ENCODE results near the gene KCNN4.
"Not testable (repeated sequence)": the region's sequence is repeated elsewhere in the genome, so short reads cannot be mapped to it uniquely, and the experiment has no call there.

KCNN4 gene

DNA sequence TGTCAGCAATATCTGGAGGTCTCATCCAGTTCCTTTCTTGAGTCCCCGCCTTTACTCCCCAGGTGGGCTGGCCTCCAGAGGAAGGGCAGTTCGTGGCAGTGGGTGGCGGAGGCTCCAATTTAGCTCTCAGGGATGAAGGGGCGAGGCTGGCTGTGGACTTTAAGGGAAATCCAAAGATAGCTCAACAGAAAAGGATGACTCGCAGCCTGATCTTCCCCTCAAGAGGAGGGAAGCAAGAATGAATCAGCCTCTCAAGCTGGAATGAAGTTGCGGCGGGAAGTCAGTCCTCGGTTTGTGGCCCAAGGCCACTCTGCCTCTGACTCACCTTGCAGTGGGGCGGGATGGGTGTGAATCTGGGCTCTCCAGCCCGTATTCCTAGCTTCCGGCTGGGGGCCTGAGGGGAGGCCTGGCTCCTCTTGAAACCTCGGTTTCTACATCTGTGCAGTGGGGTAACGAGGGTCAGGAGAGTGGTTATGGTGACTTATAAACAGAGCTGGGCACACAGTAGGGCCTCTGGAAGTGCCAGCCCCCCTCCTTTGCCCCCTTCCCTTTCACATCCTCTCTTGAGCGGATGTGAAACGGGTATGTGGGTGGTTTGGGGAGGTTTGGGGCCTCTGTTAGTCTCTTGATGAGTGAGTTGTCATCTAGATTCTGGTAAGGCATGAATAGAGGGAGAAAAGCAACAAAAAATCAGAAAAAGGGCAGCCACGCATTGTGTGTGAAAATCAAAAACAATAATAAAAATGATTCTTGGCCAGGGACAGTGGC, 15.5 kb downstream of the KCNN4 start:
- Histone ChIP-seq H3K4me2 (ENCODE audit: low read length) (no peak overlapping the region), H3K9ac (no peak overlapping the region), H3K79me2 (no peaks in the 10 kb centered on the region), H3K36me3 (ENCODE audit: control insufficient read depth, insufficient read depth, low read length) (no peaks in the 10 kb centered on the region), H3K27ac (no peak overlapping the region), H3K9me3 (ENCODE audit: control insufficient read depth, low read length) (no peaks in the 10 kb centered on the region), H3K27me3 (ENCODE audit: control insufficient read depth, insufficient read depth, low read length) (no peaks in the 10 kb centered on the region), H2AFZ (no peak overlapping the region), H3K4me1 (no peaks in the 10 kb centered on the region), H3K4me3 (ENCODE audit: low read depth, low read length) (no peak overlapping the region)
- no peak for TF ChIP-seq CTCF (IDR thresholded peaks at IDR 0.05)

GRCh38 chr19:43764684-43765083, 16.1 kb downstream of the KCNN4 start:
- H3K36me3 ChIP-seq (ENCODE audit: control insufficient read depth, insufficient read depth, low read length); H3K4me3 ChIP-seq (ENCODE audit: low read depth, low read length); H3K27ac ChIP-seq; H3K4me1 ChIP-seq; H3K79me2 ChIP-seq; H3K27me3 ChIP-seq (ENCODE audit: control insufficient read depth, insufficient read depth, low read length); H3K4me2 ChIP-seq (ENCODE audit: low read length); H3K9ac ChIP-seq; H3K9me3 ChIP-seq (ENCODE audit: control insufficient read depth, low read length); H2AFZ ChIP-seq: not testable (repeated sequence)

DNA sequence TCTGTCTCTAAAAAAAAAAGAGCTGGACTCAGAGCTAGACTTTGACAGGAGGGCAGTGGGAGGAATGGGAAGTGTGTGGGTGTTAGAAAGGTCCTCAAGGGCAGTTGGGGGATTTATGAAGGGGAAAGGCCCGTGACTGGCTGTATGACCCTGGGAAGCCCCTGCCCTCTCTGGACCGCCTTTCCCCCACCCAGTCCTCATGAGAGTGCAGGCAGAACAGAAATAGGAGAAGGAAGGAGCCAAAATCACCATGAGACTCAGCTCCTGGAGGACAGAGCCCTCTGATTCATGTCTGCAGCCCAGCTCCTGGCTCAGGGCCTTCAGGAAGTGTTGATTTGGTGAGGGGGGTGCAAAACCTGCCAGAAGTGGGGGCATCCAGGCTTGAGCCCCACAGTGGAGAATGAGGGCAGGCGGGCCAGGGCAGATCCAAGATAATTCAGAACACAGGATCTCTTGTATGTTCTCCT, 17.3 kb downstream of the KCNN4 start:
- Histone ChIP-seq H3K9me3 (ENCODE audit: control insufficient read depth, low read length) (no peaks in the 10 kb centered on the region), H3K4me1 (no peaks in the 10 kb centered on the region), H3K4me3 (ENCODE audit: low read depth, low read length) (no peak overlapping the region), H3K27me3 (ENCODE audit: control insufficient read depth, insufficient read depth, low read length) (no peaks in the 10 kb centered on the region), H3K9ac (no peak overlapping the region), H3K79me2 (no peaks in the 10 kb centered on the region), H2AFZ (no peak overlapping the region), H3K27ac (no peak overlapping the region), H3K4me2 (ENCODE audit: low read length) (no peak overlapping the region), H3K36me3 (ENCODE audit: control insufficient read depth, insufficient read depth, low read length) (no peaks in the 10 kb centered on the region)
- TF ChIP-seq CTCF (IDR thresholded peaks at IDR 0.05): no peak

GRCh38 chr19:43762814-43763213, 18.0 kb downstream of the KCNN4 start:
- Histone ChIP-seq H3K9me3 (ENCODE audit: control insufficient read depth, low read length) (no peaks in the 10 kb centered on the region), H3K9ac (no peak overlapping the region), H3K27ac (no peak overlapping the region), H3K4me1 (no peaks in the 10 kb centered on the region), H2AFZ (no peak overlapping the region), H3K27me3 (ENCODE audit: control insufficient read depth, insufficient read depth, low read length) (no peaks in the 10 kb centered on the region), H3K4me3 (ENCODE audit: low read depth, low read length) (no peak overlapping the region), H3K4me2 (ENCODE audit: low read length) (no peak overlapping the region), H3K36me3 (ENCODE audit: control insufficient read depth, insufficient read depth, low read length) (no peaks in the 10 kb centered on the region), H3K79me2 (no peaks in the 10 kb centered on the region)
- no peak for TF ChIP-seq CTCF (IDR thresholded peaks at IDR 0.05)

GRCh38 chr19:43760941-43761340, 19.8 kb downstream of the KCNN4 start:
- H3K9ac ChIP-seq: no peak overlapping the region
- H3K9me3 ChIP-seq (ENCODE audit: control insufficient read depth, low read length): no peaks in the 10 kb centered on the region
- no peaks in the 10 kb centered on the region for H3K36me3 ChIP-seq (ENCODE audit: control insufficient read depth, insufficient read depth, low read length)
- H3K27me3 ChIP-seq (ENCODE audit: control insufficient read depth, insufficient read depth, low read length): no peaks in the 10 kb centered on the region
- no peak overlapping the region for H2AFZ ChIP-seq
- no peak overlapping the region for H3K4me2 ChIP-seq (ENCODE audit: low read length)
- no peak overlapping the region for H3K27ac ChIP-seq
- no peak for TF ChIP-seq CTCF (IDR thresholded peaks at IDR 0.05)
- no peak overlapping the region for H3K4me3 ChIP-seq (ENCODE audit: low read depth, low read length)
- H3K4me1 ChIP-seq: no peaks in the 10 kb centered on the region
- H3K79me2 ChIP-seq: no peaks in the 10 kb centered on the region

Data from parathyroid adenoma (tissue), 2 donors.